HG03045 (cell line): Measurements from ENCODE around the gene PLCB3.
A peak's percentile ranks its signal among the peaks of the same experiment; 100 is the strongest.

Experiments used
- ATAC-seq: cut with Tn5 transposase; IDR thresholded peaks from one replicate; pipeline ENCODE4 v1.9.1; 2021; ENCODE audit warnings: mild to moderate bottlenecking, moderate library complexity; ENCODE audit not compliant: unreplicated experiment

PLCB3 gene

GRCh38 chr11:64235437-64236161 lies 15.7 kb upstream of the PLCB3 start:
- no peak for ATAC-seq

- ATAC-seq, result no peak
Observed at GRCh38 chr11:64237484-64237951, 13.8 kb upstream of the PLCB3 start.

- ATAC-seq, result no peak
Observed at GRCh38 chr11:64238076-64238475, 13.3 kb upstream of the PLCB3 start.

- no peak for ATAC-seq
Observed at GRCh38 chr11:64238999-64239398, 12.3 kb upstream of the PLCB3 start.

- ATAC-seq, result no peak
Observed at GRCh38 chr11:64239662-64240434, 11.5 kb upstream of the PLCB3 start.

GRCh38 chr11:64240435-64241240 lies 10.7 kb upstream of the PLCB3 start, which contains the start of gene FKBP2:
FKBP2 (plus strand) TSS chr11:64241095; CDS start chr11:64242388, 1,293 bp downstream.
- ATAC-seq, result peak; percentile 49

GRCh38 chr11:64241241-64241490 lies 10.2 kb upstream of the PLCB3 start:
- ATAC-seq, result peak; percentile 64

- peak; percentile 2 for ATAC-seq
Observed at GRCh38 chr11:64241491-64242374, 9.6 kb upstream of the PLCB3 start.

- no peak for ATAC-seq
Observed at GRCh38 chr11:64243236-64243854, 8.0 kb upstream of the PLCB3 start.

GRCh38 chr11:64244107-64244506 lies 7.2 kb upstream of the PLCB3 start:
- no peak for ATAC-seq

- ATAC-seq, result no peak
Observed at GRCh38 chr11:64244966-64245365, 6.4 kb upstream of the PLCB3 start.

GRCh38 chr11:64245401-64245796 lies 5.9 kb upstream of the PLCB3 start:
- ATAC-seq, result no peak

GRCh38 chr11:64245797-64246620 lies 5.3 kb upstream of the PLCB3 start:
- ATAC-seq, result no peak

GRCh38 chr11:64246621-64246870 lies 4.8 kb upstream of the PLCB3 start:
- peak; percentile 12 for ATAC-seq

GRCh38 chr11:64246871-64247728 lies 4.2 kb upstream of the PLCB3 start, which contains the start of gene PPP1R14B:
PPP1R14B (minus strand) TSS chr11:64246943; CDS start chr11:64246673, 270 bp downstream.
- peak; percentile 31 for ATAC-seq

- ATAC-seq, result no peak
Observed at GRCh38 chr11:64247729-64248531, 3.4 kb upstream of the PLCB3 start.

- no peak for ATAC-seq
Observed at GRCh38 chr11:64248578-64248977, 2.8 kb upstream of the PLCB3 start.

- ATAC-seq, result no peak
Observed at GRCh38 chr11:64249038-64249437, 2.3 kb upstream of the PLCB3 start.
